ENCODE measurements around the gene WDR13.

- TF ChIP-seq SIN3A (IDR thresholded peaks at IDR 0.05; ENCODE audit: borderline replicate concordance, insufficient read depth, low read depth, low read length) (no peak), TCF7L2 (IDR thresholded peaks at IDR 0.05; ENCODE audit: low read depth, low read length) (no peak), CTCF (IDR thresholded peaks at IDR 0.05) (no peak), POLR2AphosphoS5 (IDR thresholded peaks at IDR 0.05; ENCODE audit: low read depth, low read length) (no peak)
Observed at GRCh38 chrX:48604701-48605100, 7.4 kb downstream of the WDR13 start.
